ENCODE results near the gene PCYT2.

The PCYT2 gene

GRCh38 chr17:81902653-81903414 lies 8.4 kb downstream of the PCYT2 start:
- in situ Hi-C loops (cut with HindIII; ENCODE audit: low pct_unique_long_range_greater_than_20kb, low sequenced_read_pairs), result no loop called here
- no peak for DNase-seq (ENCODE audit: low read depth in 1 of 2, low spot score in 1 of 2)

GRCh38 chr17:81902023-81902652 lies 9.1 kb downstream of the PCYT2 start, which contains the start of gene NPB:
NPB (plus strand) TSS chr17:81902238; CDS start chr17:81902278, 40 bp downstream.
- TF ChIP-seq JUND (IDR thresholded peaks at IDR 0.05; ENCODE audit: low read depth), result no peak
- DNase-seq (ENCODE audit: low read depth in 1 of 2, low spot score in 1 of 2), result no peak
- in situ Hi-C loops (cut with HindIII; ENCODE audit: low pct_unique_long_range_greater_than_20kb, low sequenced_read_pairs), result no loop called here

More at GRCh38 chr17:81902653-81903414, 8.4 kb downstream of the PCYT2 start:
- no peak for TF ChIP-seq JUND (IDR thresholded peaks at IDR 0.05; ENCODE audit: low read depth)

GRCh38 chr17:81901167-81902022 lies 9.8 kb downstream of the PCYT2 start:
- no peak for DNase-seq (ENCODE audit: low read depth in 1 of 2, low spot score in 1 of 2)
- in situ Hi-C loops (cut with HindIII; ENCODE audit: low pct_unique_long_range_greater_than_20kb, low sequenced_read_pairs), result no loop called here
- TF ChIP-seq JUND (IDR thresholded peaks at IDR 0.05; ENCODE audit: low read depth), result no peak

- no peak for DNase-seq (ENCODE audit: low read depth in 1 of 2, low spot score in 1 of 2)
- TF ChIP-seq JUND (IDR thresholded peaks at IDR 0.05; ENCODE audit: low read depth), result no peak
- in situ Hi-C loops (cut with HindIII; ENCODE audit: low pct_unique_long_range_greater_than_20kb, low sequenced_read_pairs), result no loop called here
These were observed 10.9 kb downstream of the PCYT2 start for GRCh38 chr17:81900181-81900820.

GRCh38 chr17:81899514-81900166 lies 11.6 kb downstream of the PCYT2 start:
- DNase-seq (ENCODE audit: low read depth in 1 of 2, low spot score in 1 of 2), result no peak
- no peak for TF ChIP-seq JUND (IDR thresholded peaks at IDR 0.05; ENCODE audit: low read depth)
- in situ Hi-C loops (cut with HindIII; ENCODE audit: low pct_unique_long_range_greater_than_20kb, low sequenced_read_pairs), result no loop called here

GRCh38 chr17:81898885-81899284 lies 12.3 kb downstream of the PCYT2 start:
- no peak for DNase-seq (ENCODE audit: low read depth in 1 of 2, low spot score in 1 of 2)
- in situ Hi-C loops (cut with HindIII; ENCODE audit: low pct_unique_long_range_greater_than_20kb, low sequenced_read_pairs), result no loop called here
- no peak for TF ChIP-seq JUND (IDR thresholded peaks at IDR 0.05; ENCODE audit: low read depth)

GRCh38 chr17:81898029-81898866 lies 13.0 kb downstream of the PCYT2 start:
- TF ChIP-seq JUND (IDR thresholded peaks at IDR 0.05; ENCODE audit: low read depth), result no peak
- DNase-seq (ENCODE audit: low read depth in 1 of 2, low spot score in 1 of 2), result no peak
- in situ Hi-C loops (cut with HindIII; ENCODE audit: low pct_unique_long_range_greater_than_20kb, low sequenced_read_pairs), result no loop called here

- no peak for TF ChIP-seq JUND (IDR thresholded peaks at IDR 0.05; ENCODE audit: low read depth)
- in situ Hi-C loops (cut with HindIII; ENCODE audit: low pct_unique_long_range_greater_than_20kb, low sequenced_read_pairs), result no loop called here
- DNase-seq (ENCODE audit: low read depth in 1 of 2, low spot score in 1 of 2), result no peak
These were observed 15.8 kb downstream of the PCYT2 start for GRCh38 chr17:81895400-81895799.

GRCh38 chr17:81891303-81891552 lies 20.0 kb downstream of the PCYT2 start:
- in situ Hi-C loops (cut with HindIII; ENCODE audit: low pct_unique_long_range_greater_than_20kb, low sequenced_read_pairs), result no loop called here
- TF ChIP-seq JUND (IDR thresholded peaks at IDR 0.05; ENCODE audit: low read depth), result no peak
- no peak for DNase-seq (ENCODE audit: low read depth in 1 of 2, low spot score in 1 of 2)

GRCh38 chr17:81890447-81891302 lies 20.5 kb downstream of the PCYT2 start:
- TF ChIP-seq JUND (IDR thresholded peaks at IDR 0.05; ENCODE audit: low read depth), result no peak
- in situ Hi-C loops (cut with HindIII; ENCODE audit: low pct_unique_long_range_greater_than_20kb, low sequenced_read_pairs), result no loop called here
- DNase-seq (ENCODE audit: low read depth in 1 of 2, low spot score in 1 of 2), result no peak

- no peak for DNase-seq (ENCODE audit: low read depth in 1 of 2, low spot score in 1 of 2)
- TF ChIP-seq JUND (IDR thresholded peaks at IDR 0.05; ENCODE audit: low read depth), result no peak
- in situ Hi-C loops (cut with HindIII; ENCODE audit: low pct_unique_long_range_greater_than_20kb, low sequenced_read_pairs), result no loop called here
These were observed 21.6 kb downstream of the PCYT2 start for GRCh38 chr17:81889602-81890001.
